ELF-1 (cell line): ENCODE data around the gene CAPN7.
A peak's percentile ranks its signal among the peaks of the same experiment; 100 is the strongest.

Experiments used
- DNase-seq: peaks from one replicate; pipeline ENCODE4 v3.0.0-alpha.2; 2016; ENCODE audit warnings: low read depth, low spot score

CAPN7 gene

DNA sequence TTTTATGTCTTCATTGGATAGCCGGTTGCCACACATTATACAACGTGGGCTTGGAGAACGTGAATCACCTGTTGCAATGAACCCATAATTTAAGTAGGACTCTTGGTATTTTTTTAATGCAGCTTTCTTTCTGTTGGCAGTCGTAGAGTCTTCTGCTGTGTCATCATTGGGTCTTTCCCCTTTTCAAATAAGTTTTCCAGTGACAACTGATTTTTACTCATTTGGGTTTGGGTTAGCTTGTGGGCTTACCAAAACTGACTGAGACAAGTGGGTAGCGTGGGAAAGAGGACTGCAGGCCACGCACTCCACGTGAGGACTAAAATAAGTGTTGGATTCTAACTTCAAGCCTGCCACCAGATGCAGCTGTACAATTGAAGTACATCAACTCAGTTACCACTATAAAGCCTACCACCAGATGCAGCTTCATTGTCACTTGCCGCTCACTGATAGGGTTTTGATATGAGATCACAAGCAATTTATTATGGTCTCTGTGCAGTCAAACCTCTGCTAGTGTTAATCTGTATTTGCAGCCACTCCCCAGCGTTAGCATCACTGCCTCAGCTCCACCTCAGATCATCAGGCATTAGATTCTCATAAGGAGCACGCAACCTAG, 6.4 kb upstream of the CAPN7 start:
- no peak for DNase-seq

DNA sequence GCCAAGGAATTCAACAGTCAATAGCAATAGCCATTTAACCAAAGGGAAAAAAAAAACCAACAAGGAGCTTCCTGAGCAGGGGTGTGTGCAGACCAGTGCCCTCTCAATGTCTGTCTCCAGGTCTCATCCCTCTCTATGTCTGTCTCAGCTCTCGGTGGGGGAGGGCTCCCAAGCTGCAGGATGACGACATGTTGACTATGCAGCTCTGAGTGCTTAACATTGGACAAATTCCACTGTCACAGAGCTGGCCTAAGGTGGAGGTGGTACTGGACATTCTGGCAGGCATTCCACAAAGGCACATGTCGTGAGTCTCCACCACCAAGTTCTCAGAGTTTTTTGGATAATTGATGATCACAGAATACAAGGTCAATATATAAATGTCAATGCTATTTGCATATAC, 2.0 kb upstream of the CAPN7 start:
- DNase-seq = peak; percentile 52

DNA sequence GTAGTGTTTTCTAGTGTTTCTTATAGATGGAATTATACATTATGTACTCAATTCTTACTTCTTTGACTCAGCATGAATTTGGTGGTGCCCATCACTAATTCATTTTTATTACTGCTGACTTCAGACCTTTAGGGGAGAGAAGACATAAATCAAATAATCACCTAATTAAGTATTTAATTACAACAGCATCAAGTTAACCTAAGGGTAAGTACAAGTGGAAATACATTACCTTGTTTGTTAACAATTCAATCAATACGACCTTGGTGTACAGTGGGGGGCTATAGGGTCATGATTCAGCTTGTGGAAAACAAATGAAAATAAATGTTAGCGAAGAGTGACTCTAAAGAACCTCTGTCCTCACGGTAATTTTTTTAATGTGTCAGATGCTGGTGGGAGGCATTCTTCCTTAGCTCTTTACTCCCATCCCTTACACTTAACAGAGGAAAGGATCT, 538 bp upstream of the CAPN7 start:
- DNase-seq = no peak

DNA sequence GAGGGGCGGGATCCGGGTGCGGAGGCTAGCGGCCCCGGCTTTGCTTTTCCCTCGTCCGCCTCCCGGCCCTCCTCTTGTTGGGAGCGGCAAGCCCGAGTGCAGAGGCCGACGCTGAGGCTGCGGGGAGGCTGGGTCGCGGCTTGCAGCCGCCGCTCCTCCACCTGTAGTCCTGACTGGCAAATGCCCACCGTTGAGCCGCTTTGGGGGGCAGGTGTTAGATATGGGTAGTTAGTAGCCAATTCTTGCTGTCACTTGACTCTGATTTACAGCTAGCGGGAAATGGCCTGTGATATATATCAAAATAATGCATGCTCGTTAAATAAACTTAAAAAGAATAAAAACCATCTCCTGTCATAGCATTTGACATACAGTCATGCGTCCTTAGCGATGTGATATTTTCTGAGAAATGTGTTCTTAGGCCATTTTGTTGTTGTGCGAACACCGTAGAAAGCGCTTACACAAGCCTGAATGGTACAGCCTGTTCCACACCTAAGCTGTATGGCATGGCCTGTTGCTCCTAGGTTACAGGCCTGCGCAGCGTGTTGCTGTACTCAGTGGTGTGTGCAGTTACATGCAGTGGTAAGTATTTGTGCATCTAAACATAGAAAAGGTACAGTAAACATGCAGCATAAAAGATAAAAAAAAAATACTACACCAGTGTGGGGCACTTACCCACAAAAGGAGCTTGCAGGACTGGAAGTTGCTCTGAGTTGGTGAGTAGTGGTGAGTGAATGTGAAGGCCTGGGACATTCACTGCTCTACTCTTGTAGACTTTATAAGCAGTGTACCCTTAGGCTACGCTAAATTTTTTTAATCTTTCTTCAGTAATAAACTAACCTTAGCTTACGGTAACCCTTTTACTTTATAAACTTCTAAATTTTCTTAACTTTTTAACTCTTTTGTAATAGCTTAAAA, 873 bp downstream of the CAPN7 start:
- DNase-seq = peak; percentile 50

DNA sequence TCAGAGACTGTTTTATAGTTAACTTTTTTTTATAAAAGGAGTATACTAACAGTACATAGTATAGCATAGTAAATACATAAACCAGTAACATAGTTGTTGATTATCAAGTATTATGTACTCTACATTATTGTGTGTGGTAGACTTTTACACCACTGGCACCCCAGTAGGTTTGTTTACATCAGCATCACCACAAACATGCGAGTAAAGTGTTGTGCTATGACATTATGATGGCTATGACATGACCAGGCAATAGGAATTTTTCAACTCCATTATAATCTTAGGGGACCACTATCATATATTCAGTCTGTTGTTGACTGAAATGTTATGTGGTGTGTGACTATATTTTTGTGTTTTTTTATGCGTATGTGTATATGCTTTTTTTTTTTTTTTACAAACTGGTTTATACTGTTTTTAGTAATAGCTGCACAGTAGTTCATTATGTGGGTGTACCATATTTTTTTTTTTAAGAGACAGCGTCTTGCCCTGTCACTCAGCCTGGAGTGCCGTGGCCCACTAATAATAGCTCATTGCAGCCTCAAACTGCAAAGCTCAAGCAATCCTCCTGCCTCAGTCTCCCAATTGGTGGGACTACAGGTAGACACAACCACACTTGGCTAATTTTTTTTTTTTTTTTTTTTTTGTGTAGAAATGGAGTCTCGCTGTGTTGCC, 1.9 kb downstream of the CAPN7 start:
- no peak for DNase-seq

DNA sequence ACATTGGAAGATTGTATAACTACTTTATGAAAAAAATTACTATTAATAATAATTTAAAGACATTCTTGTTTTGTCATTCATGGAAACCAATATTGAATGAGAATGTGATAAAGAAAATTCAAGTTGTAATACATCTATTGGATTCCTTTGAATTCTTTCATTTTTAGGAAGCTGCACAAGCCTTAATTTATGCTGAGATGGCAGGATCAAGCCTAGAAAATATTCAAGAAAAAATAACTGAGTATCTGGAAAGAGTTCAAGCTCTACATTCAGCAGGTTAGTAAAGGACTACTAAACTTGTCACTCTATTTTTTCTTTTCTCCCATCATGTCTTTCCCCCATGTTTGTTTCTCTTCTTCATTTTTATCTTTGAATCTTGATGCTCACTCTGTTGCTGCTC, 5.9 kb downstream of the CAPN7 start:
- DNase-seq = no peak

DNA sequence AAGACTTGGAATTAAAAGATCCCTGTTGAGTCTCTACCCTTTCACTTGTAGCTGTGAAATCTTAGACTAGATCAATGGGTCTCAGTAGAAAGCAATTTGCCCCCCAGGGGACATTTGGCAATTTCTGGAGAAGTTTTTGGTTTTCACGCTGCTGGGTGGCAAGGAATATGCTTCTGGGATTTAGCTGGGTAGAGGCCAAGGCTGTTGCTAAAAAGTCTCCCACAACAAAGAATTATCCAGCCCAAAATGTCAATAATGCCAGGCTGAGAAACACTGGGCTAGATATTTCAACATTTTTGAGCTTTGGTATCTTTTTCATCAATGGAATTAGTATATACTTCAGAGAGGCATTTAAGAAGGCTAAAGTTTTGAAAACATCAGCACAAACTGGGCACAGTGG, 8.7 kb downstream of the CAPN7 start:
- no peak for DNase-seq

DNA sequence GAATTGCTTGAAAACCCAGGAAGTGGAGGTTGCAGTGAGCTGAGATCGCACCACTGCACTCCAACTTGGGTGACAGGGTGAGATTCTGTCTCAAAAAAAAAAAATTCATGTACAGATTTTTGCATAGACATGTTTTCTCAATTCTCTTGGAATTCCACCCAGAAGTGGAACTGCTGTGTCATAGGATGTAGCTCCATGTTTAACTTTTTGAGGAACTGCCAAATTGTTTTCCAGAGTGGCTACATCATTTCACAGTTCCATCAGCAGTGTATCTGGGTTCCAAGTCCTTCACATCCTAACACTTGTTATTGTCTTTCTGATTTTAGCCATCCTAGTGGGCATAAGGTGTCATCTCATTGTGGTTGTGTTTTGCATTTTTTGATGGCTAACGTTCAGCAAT, 9.9 kb downstream of the CAPN7 start:
- no peak for DNase-seq

DNA sequence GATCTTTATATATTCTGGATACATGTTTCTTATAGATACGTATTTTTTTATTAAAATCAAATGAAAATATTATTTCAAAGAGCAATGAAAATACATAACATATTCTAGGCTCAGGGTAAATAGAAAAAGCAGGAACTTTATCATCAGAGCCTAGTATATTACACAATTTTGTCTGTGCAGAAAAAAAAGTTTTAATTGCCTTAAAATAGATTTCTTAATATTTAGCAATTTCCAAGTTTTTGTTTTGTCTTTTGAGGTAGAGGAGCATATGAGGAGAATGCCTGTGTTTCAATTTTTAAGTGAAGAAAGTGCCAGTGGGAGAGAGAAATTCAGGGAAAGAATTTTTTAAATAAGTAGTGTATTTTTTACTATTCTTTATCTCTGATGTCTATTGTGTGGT, 10.5 kb downstream of the CAPN7 start:
- no peak for DNase-seq

DNA sequence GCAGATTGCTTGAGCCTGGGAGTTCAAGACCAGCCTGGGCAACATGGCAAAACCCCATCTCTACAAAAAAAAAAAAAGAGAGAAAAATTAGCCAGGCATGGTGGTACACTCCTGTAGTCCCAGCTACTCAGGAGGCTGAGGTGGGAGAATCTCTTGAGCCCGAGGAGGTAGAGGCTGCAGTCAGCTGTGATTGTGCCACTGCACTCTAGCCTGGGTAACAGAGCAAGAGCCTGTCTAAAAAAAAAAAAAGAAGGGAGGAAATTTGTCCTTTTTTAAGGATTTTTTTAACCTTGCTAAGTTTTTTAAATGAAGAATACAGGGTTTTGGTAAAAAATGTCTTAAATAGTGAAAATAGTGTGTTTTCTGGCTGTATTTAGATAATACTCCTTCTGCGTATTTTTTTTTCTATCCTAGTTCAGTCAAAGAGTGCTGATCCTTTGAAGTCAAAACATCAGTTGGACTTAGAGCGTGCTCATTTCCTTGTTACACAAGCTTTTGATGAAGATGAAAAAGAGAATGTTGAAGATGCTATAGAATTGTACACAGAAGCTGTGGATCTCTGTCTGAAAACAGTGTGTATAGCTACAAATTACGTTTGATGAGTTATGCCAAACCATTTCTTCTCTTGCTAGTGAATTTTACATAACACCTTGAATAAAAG, 11.1 kb downstream of the CAPN7 start:
- DNase-seq = no peak

DNA sequence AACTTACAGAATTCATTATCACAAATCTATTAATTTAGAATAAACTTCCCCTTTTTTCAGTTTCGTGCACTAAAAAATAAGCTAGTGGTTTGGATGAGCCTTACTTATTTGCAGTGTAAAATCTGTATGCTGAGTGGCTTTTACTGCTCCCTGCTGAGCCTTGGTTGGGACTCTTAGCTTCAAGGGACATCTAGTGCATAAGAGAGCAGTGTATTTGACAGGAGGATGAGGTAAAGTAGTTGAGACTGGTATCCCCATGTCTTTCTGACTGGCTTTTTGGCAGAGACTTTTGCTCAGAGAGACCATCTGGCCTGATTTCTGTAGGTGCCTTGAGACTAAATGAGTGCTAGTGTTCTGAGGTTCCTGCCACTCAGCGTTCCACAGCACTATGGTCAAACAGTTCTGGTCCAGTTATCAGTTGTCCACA, 11.8 kb downstream of the CAPN7 start:
- DNase-seq = no peak

DNA sequence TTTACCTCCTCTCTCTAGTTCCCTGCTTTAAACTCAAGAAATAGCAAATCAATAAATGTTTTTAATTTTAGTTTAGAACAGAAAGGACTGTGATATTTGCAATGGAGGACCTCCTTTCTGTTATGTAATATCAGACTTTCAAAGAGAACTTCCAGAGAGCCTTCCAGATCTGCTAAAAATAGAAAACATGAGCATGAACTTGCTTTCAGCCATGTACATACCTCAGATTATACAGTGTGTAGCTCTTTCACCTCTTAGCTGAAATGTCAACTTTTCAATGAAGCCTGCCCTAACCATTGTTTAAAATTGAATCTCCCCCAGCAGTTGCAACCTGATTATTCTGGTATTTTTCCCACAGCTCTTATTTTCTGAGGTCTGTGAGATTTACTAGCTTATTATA, 12.6 kb downstream of the CAPN7 start:
- no peak for DNase-seq

DNA sequence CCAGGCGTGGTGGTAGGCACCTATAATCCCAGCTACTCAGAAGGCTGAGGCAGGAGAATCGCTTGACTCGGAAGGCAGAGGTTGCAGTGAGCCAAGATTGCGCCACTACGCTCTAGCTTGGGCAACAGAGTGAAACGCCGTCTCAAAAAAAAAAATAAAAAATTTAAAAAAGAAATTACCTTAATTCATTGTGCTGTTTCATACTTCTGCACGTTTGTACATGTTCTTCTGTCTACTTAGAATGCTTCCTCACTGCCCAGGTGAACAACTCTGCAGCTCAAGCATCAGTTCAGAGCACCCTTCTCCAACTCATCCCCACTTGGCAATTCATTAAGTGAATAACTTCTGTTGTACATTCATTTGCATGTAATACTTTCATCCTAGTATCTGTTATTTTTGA, 14.0 kb downstream of the CAPN7 start:
- DNase-seq = no peak

DNA sequence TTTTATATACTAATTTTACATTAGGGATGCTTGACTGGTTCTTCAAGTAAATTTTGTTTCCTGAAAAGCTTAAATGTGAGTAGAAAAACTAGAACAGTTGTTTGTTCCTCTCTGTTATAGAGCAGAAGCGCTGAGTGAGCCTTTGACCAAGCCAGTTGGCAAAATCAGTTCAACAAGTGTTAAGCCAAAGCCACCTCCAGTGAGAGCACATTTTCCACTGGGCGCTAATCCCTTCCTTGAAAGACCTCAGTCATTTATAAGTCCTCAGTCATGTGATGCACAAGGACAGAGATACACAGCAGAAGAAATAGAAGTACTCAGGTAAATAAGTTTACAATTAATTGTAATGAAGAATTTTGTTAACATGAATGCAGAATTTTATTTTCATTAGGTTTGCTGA, 14.6 kb downstream of the CAPN7 start:
- DNase-seq = no peak

DNA sequence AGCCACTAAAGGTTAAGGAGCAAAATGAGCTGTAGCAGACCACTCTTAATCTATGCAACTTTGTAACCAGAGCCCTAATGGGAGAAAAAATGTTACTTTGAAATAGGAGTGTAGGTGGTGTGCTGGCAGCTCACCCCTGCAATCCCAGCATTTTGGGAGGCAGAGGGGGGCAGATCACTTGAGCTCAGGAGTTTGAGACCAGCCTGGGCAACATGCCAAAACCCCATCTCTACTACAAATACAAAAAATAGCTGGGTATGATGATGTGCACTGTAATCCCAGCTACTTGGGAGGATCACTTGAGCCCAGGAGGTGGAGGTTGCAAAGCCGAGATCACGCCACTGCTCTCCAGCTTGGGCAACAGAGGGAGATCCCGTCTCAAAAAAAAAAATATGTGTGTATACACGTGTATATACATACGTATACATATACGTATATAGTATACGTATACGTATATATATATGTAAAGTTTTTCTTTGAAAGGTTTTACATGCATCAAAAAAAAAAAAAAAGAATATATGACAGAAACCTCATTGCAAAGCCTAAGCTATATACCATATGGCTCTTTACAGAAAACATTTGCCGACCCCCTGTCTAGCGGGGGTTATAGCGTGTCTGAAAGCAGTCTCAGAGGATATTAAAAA, 15.7 kb downstream of the CAPN7 start:
- no peak for DNase-seq

DNA sequence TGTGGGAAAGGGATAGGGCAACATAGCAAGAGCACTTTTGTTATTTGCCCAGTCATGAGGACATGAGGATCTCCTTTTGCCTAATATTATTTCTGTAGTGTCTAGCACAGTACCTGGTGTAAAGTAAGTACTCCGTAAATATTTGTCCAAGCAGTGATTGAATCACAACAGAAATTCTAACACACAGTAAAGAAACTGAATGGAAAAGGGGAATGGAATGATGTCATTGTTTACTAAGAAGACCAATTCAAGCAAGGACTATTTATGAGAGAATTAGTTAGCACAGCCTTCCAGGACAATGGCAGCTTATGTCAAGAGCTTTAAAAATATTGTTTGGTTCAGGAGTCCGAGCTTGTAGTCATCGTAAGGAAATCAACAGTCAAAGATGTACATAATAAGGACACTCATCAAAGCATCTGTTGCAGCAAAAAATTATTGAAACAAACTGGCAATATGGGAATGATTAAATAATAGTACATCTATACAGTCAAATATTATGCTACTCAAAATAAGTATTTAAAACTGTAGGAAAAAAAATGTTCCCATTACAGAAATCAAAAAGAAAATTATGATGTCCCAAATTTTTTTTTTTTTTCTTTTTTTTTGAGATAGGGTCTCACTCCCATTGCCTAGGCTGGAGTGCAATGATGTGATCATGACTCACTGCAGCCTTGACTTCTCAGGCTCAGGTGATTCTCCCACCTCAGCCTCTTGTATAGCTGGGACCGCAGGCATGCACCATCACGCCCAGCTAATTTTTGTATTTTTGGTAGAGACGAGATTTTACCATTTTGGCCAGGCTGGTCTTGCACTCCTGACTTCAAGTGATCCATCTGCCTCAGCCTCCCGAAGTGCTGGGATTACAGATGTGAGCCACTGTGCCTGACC, 17.9 kb downstream of the CAPN7 start:
- no peak for DNase-seq

DNA sequence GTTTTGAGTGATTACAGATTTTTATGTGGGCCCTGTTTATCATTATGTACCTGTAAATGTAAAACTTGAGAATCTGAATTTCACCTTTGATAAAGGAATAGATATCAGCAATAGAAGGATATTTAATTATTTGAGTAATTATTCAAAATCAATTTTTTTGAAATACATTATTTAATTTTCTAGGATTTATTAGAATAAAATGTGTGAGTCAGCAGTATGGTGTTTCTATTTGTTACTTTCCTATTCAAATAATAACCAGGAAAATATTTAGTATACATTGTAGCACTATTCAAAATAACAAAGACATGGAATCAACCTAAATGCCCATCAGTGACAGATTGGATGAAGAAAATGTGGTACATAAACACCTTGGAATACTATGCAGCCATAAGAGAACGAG, 22.1 kb downstream of the CAPN7 start:
- DNase-seq = no peak

DNA sequence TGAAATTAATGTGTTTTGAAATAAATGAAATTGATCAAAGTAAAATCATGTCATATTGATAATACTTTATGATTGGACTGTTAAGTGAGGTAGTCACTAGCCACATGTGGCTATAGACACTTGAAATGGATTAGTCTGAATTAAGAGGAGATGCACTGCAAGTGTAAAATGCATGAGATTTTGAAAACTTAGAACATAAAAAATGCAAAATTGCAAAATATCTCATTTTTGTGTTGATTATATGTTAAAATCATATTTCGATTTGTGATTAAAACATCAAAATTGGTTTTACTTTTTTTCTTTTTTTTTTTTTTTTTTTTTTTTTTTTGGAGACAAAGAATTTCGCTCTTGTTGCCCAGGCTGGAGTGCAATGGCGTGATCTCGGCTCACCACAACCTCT, 23.2 kb downstream of the CAPN7 start:
- DNase-seq = no peak

DNA sequence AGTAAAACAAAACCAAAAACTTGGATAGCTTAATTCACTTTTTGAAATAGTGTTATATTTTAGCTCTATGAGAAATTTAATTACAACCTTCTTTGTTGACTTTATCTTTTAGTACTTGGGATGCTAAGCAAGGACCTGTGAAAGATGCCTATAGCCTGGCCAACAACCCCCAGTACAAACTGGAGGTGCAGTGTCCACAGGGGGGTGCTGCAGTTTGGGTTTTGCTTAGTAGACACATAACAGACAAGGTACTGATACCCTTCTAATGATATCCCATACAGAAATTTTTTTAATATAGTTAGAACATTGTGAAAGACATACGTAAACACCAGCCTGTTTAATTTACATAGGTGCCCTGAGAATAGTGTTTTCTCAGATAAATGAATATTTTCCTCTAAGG, 35.3 kb downstream of the CAPN7 start:
- DNase-seq = no peak

DNA sequence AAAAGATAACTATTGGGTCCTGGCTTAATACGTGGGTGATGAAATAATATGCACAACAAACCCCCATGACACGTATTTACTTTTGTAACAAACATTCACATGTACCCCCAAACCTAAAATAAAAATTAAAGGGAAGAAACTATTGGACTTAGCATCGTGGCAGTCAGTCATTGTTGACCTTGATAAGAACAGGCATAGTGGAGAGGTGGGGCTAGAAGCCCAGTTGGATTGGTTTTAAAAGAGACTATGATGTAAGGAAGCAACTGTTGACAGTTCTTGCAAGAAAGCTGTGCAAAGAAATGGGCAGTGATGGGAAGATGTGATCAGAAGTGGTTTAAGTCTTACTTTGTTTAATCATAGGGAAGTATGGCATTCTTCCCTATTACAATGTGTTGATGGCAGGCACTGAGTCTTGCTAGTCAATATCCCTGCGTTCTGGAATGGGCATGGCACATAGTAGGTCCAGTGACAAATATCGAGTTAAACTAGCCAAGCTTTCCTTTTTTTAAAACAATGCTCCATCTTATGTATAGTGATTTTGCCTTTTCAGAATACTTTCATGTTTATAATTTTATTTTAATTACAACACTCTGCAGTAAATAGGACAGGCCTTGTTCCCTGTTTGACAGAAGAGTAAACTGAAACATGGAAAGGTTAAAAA, 37.9 kb downstream of the CAPN7 start:
- no peak for DNase-seq
